Measurements from ENCODE around the gene FOXO1.

FOXO1 gene

DNA sequence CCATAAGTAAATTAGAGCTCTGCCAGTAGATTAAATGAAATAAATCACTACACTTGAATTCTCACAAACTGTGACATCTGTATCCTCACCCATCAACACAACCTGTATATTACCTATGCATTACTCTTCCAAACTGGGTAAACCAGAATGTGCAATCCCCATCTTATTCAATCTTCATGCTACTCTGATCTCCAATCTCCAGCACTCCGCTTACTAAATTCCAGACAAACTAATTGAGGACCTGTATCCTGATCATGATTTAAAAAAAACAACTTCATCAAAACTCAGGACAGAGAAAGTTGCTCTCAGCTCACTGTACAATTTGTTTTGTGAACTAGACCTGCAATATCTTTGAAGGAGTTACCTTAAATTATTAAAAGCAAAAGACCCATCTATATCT is 74.4 kb downstream of the FOXO1 start:
- DNase-seq (ENCODE audit: low read depth in 2 of 2): no peak
- no peak overlapping the region for H3K4me3 ChIP-seq (replicated peaks in 1 of 2; ENCODE audit: low read depth in 2 of 2, low read length in 2 of 2)

DNA sequence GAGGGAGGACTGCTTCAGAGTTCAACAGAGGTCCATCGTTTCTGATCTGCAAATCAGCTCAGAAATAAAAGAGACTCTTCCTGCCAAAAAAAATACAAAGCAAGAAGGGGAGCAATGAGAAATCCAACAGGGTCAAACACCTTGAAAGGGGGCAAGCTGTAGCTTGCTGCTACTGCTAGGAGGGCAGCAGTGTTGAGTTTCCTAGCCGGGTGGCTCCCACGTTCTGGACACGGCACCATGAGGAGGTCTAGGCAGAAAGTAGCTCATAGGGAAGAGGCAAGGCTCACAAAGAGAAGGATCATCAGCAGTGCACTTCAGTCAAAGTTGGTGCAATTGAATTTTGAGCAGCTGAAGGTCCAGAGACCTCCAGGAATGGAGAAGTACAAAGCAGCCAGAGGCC is 75.3 kb downstream of the FOXO1 start:
- DNase-seq (ENCODE audit: low read depth in 2 of 2): no peak

More for the DNA sequence above, 74.4 kb downstream of the FOXO1 start:
- TF ChIP-seq, protein P1, sequence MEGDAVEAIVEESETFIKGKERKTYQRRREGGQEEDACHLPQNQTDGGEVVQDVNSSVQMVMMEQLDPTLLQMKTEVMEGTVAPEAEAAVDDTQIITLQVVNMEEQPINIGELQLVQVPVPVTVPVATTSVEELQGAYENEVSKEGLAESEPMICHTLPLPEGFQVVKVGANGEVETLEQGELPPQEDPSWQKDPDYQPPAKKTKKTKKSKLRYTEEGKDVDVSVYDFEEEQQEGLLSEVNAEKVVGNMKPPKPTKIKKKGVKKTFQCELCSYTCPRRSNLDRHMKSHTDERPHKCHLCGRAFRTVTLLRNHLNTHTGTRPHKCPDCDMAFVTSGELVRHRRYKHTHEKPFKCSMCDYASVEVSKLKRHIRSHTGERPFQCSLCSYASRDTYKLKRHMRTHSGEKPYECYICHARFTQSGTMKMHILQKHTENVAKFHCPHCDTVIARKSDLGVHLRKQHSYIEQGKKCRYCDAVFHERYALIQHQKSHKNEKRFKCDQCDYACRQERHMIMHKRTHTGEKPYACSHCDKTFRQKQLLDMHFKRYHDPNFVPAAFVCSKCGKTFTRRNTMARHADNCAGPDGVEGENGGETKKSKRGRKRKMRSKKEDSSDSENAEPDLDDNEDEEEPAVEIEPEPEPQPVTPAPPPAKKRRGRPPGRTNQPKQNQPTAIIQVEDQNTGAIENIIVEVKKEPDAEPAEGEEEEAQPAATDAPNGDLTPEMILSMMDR (IDR thresholded peaks at IDR 0.05; ENCODE audit: low read depth, low read length): no peak

DNA sequence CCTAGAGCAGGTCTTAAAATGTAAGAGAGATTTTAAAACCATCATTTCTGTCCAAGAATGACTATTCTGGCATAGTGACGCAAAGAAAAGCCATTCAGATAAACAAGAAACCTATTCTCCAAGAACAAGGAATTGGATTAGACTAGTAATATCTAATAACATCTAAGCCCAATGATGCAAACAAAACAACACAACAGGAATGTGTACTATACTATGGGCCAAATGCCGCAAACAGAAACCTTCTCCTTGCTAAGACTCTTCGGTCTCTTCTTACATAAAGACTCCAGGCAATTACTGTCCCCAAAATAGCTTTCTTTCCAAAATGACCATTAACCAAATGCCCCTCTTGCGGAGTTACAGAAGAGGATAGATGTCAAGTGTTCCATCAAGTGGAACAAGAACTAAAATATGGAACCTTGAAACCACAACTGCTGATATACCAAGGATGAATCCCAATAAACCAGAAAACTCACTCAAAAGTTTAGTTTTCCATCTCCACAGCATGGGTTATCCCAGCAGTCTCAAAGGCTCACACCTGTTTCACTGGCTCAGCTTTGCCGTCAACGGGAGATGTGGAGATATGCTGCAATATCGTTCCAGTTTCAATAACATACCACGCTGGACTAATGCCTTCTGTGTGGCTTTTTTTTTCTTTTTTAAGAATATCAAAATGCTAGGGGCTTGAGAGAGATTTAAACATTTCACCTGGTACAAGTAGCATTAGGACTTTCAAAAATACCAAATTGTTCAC is 76.2 kb downstream of the FOXO1 start:
- TF ChIP-seq, protein P1 (IDR thresholded peaks at IDR 0.05; ENCODE audit: low read depth, low read length): no peak
- peak in 1 of 2 donors; percentile 24 for DNase-seq (ENCODE audit: low read depth in 2 of 2)
- no peak overlapping the region for H3K4me3 ChIP-seq (replicated peaks in 1 of 2; ENCODE audit: low read depth in 2 of 2, low read length in 2 of 2)

More for the DNA sequence above, 75.3 kb downstream of the FOXO1 start:
- TF ChIP-seq, protein P1 (IDR thresholded peaks at IDR 0.05; ENCODE audit: low read depth, low read length): no peak
- no peak overlapping the region for H3K4me3 ChIP-seq (replicated peaks in 1 of 2; ENCODE audit: low read depth in 2 of 2, low read length in 2 of 2)

DNA sequence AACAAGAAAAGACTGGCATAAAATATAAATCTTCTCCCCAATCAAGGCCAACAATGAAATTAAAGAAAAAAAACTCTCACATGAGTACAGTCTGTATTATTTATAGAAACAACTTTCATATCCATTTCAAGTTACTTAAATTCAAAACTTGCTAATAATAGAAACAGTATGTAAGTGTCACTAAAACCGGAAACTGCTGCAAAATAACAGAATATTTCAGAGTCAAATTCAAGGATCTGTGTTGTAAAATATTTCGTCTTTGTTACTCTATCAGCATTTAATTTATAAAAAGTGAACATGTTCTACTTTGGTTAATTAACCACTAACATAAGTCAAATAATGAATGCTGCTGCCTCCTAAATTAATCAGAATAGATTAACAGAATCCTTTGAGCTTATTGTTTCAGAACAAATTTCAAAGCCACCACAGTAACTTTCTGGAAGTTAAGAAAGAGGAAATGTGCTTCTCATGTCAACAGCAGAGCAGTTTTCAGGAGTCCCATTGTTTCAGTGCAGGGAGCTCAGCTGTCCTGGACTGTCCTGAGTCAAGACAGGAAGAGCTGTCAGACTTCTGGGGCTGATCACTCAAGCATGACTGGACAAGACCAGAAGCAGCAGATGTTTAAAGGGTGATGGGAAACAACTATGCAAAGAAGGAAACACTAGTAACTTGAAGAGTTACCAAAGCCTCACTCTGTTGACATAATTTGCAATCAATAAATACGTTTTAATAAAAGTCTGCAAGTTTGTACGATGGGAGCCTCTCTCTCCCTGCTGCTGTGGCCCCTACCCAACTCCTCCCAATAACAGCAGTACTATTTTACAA is 76.9 kb downstream of the FOXO1 start:
- no peak overlapping the region for H3K4me3 ChIP-seq (replicated peaks in 1 of 2; ENCODE audit: low read depth in 2 of 2, low read length in 2 of 2)
- peak; percentile 74 to 93 for DNase-seq (ENCODE audit: low read depth in 2 of 2)
- TF ChIP-seq, protein P1 (IDR thresholded peaks at IDR 0.05; ENCODE audit: low read depth, low read length): no peak

DNA sequence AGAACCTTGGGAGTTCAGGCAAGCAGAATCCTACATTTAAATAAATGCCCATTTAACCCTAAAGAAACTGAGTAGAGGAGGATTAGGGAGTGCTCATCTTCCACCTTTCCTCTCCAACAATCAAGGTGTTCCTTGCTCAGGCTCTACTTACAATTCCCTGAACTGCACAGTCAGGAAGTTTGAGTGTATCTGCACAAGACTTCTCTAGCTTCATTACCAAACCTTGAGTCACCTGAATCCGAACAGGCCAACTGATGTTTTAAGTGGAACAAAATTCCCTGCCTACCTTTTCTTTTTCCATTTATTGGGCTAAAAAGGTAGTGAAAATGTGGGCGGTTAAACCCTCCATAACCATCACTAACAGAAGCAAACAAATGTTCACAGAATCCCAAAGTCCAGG is 78.3 kb downstream of the FOXO1 start:
- no peak for DNase-seq (ENCODE audit: low read depth in 2 of 2)
- TF ChIP-seq, protein P1 (IDR thresholded peaks at IDR 0.05; ENCODE audit: low read depth, low read length): no peak

DNA sequence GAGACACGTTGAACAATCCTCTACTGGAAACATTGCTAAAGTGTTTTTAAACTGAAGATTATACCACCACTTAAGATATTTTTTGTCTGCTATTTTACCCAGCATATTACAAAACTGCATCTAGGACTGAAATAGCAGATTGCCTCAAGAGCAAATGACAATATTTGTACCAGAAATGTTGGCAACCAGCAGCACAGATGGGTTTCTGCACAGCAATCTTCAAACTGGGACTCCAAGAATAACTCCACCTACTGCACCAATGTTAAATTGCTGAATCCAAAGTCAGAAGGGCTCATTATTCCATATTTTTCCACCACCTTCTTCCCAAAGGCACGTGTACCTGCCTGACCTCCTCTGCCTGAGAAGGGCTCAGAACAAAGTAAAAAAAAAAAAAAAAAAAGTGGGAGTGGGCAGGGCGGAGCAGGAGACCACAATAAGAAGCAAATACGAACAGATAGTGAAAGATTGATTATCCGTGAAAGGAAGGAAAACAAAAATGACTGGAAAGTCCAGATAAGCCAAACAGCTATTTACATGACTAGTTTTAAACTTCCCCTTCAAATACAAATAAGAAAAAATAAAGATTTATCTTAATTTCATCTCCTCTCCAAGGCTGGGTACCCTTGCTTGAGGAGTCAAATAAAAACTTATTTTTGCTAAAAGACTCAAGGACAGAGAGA is 79.4 kb downstream of the FOXO1 start:
- DNase-seq (ENCODE audit: low read depth in 2 of 2): peak in 1 of 2 donors; percentile 46
- TF ChIP-seq, protein P1 (IDR thresholded peaks at IDR 0.05; ENCODE audit: low read depth, low read length): peak; percentile 15
- no peak overlapping the region for H3K4me3 ChIP-seq (replicated peaks in 1 of 2; ENCODE audit: low read depth in 2 of 2, low read length in 2 of 2)

More for the DNA sequence above, 78.3 kb downstream of the FOXO1 start:
- no peak overlapping the region for H3K4me3 ChIP-seq (replicated peaks in 1 of 2; ENCODE audit: low read depth in 2 of 2, low read length in 2 of 2)

Measured in cardiac fibroblast (primary cell).